SKM-1 (cell line): ENCODE measurements around the gene MVB12B.
A peak's percentile ranks its signal among the peaks of the same experiment; 100 is the strongest.
"Not testable (repeated sequence)": the region's sequence is repeated elsewhere in the genome, so short reads cannot be mapped to it uniquely, and the experiment has no call there.

ENCODE experiments used
- DNase-seq: peaks from one replicate; lab custom pipeline; 2025; ENCODE audit not compliant: unreplicated experiment; lab: John Stamatoyannopoulos, UW

MVB12B gene

DNA sequence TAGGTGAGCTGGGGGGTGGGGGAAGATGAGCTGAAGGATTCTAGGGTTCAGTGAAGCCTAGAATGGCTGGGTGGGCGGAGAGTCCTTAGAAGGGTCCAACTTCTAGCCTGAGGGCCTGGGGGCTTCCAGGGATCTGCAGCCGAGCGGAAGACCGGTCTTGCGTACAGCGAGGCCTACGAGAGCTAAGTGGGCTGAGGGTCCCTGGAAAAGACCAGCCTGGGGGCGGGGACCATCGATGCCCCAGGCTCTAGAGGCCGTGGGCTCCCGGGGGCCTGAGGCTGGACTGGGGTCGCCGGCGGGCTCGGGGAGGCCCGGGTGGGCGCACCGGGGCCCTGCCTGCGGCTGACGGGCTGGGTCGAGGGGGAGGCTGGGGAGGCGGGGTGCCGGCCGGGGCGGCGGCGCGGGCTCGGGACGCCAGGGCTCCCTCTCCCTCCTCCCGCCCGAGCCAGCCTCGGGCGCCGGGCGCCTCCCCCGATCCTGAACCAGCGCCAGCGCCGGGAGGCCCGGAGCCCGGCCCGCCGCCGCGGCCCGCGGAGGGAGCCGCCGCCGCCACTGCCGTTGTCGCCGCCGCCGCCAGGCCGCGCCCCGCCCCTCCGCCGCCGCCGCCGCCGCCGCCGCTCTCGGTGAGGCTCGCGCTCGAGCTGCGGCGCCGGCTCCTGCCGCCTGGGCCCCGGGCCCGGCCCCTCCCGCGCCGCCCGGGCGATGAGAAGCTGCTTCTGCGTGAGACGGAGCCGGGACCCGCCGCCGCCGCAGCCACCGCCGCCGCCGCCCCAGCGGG, at the start of gene MVB12B:
Gene MVB12B, plus strand, starts transcription at position 602 of the 778 bp plus-strand sequence. Its CDS starts 101 bp downstream, at position 703.
- DNase-seq = no peak

DNA sequence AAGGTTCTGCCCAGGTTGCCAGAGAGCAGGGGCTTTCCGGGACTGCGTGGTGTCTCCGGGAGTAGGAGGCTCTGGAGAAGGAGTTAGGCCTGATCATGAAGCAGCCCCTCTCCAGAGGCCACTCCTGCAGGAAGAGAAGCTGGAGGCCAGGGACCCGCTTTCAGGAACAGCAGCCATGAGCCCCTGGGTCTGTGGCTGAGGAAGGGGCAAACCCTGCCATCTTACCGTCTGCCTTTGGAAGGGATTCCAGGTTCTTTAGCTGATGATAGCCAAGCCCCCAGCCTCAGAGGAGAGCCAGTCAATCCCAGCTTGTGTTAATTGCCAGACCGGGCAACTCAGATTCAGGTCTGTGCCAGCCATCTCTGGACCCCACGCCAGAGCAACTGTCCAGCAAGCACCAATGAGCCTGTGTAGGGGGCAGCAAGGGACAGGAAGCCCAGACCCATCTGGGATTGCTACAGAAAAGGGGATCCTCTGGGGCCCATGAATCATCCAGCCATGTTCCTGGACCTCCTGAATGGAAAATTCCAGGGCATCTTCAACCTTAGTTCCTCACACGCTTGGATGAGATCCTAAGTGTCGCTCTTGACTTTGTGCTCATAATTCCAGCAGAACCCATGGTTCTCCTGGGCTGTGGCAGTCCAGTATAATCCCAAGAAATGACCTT, 42.7 kb upstream of the MVB12B start:
- DNase-seq = no peak

DNA sequence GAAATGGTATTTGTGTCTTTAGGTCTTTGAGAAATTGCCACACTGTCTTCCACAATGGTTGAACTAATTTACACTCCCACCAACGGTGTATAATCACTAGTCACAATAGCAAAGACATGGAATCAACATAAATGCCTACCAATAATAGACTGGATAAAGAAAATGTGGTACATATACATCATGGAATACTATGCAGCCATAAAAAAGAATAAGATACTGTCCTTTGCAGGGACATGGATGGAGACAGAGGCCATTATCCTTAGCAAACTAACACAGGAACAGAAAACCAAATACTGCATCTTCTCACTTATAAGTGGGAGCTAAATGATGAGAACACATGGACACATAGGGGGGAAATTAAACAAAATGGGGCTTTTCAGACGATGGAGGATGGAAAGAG, 41.0 kb upstream of the MVB12B start:
- not testable (repeated sequence) for DNase-seq

DNA sequence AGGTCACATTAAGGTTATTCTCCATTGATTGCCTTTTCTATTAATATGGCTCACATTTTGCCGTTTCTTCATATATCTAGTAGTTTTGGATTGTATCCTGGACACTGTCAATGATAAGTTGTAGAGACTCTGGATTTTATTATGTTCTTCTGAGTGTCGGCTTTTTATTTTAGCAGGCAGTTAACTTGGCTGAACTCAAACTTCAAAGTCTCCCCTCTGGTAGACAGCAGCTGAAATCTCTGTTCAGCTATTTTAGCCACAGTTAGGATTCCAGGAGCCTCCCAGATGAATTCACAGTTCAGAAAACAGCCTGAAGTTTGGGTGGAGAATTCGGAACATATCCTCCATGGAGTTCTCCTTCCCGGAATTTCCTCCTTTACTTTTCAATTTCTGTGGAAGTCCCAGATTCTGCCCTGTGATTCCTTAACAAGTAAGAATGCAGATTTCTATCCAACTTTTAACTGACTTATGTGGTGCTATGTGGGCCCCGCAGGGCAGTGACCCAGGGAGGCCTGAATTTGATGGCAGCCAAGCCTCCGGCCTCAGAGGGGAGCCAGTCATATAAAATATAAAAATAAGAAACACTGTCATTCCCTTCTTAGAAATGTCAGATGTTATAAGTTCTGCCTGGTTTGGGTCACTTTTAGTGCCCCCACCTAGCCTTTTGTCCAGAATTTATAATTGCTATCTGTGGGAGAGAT, 39.3 kb upstream of the MVB12B start:
- DNase-seq = no peak

DNA sequence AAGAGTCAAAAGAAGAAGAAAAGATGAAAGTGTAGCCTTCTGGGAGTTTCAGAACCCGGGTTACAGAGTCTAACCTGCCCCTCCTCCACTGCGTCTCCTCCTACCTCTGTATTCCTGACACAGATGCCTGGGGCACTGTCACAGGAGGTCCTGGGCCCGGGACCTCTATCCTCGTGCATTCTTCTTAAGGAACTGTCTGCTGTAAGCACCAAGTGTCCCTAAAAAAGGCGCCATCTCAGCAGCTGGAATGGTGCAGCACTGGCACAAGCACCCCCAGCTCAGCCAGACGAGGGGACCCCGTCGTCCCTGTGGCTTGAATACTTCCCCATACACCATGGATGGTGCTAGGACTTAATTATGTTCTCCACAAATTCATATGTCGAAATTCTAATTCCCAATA, 35.8 kb upstream of the MVB12B start:
- DNase-seq = no peak

GRCh38 chr9:126291925-126292324, 34.7 kb upstream of the MVB12B start:
- DNase-seq = no peak

DNA sequence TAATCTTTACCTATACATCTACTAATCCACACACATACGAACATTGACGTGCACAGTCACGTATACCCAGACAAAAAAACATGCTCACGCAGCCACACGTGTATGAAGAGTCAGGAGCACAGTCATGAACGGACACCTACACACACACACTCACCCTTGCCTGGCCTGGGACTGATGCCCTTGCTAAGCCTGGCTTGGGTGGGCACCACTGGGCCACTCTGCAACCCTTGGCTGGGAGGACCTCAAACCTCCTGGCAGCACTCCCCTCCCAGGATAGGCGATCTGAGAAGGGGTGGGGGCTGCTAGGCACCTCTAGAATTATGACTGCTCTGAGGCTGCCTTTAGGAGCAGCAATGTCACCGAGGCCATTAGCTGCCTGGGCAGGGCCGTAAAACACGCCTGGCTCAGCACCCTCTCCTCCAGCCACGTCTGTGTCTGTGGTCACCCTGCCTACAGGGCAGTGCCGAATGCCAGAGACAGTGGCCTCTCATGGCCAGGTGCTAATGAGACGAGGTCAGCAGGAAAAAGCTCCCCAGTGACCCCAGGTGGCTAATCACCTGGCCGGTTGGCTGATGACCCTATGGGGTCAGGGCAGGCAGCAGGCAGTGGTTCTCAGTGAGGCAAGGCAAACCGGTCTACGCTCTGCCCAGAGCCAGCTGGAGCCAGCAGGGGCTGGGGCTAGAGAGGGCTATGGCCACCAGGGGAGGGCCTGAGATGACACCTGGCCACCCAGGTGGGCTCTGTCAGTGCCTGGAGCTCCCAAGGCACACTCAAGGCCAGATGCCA, 33.7 kb upstream of the MVB12B start:
- no peak for DNase-seq

DNA sequence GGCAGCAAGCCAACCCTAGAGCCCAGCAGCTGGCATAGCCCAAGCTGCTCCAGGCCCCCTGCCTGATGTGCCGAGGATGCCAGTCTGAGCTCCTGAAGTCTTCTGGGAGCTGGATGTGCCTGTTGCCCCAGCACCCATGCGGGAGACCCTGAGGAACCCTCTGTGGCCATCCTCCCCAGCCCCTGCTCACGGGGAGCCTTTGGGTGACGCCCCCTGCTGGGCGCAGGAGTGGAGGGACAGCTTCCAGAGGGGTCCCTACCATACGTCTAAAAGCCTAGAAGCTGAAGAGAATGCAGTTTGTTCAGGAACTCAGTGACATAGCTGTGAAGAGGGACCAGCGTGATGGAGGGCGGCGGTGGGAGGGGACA, 33.1 kb upstream of the MVB12B start:
- no peak for DNase-seq

- DNase-seq = no peak
These were observed 32.1 kb upstream of the MVB12B start for GRCh38 chr9:126294331-126295081.

DNA sequence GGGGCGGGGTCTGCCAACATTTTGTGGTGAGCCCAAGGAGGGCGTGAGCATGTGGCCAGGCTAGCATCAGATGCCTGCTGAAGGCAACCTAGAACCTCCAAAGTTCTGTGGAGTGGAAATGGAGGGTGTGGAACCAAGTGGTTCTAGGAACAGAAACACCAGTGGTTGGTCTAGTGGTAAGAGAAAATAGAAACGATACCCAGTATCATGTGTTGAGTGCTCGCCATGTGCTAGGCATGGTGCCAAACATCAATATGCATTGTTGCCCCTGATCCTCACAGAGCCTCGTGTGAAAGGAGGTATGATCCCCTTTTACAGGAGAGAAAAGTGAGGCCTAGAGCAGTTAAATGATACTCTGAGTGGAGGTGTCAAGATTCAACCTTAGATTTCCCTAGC, 31.5 kb upstream of the MVB12B start:
- DNase-seq = no peak

DNA sequence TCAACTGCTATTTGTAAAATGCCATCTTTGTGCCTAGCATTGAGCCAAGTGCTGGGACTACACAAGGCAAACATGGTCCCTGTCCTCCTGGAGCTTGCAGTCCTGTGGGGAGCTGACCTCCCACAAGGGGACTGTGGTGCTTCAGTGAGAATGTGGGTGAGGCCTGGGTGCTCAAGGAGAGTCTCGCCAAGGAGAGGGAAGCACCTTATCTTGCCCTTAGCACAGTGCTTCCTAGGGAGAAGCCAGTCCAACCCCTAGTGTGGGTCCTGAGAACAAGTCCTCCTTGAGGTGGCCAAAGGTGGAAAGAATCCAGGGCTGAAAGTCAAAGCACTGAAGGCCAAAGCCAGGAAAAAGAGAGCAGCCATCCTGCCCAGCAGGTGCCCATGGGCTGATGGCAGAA, 31.1 kb upstream of the MVB12B start:
- DNase-seq = no peak

DNA sequence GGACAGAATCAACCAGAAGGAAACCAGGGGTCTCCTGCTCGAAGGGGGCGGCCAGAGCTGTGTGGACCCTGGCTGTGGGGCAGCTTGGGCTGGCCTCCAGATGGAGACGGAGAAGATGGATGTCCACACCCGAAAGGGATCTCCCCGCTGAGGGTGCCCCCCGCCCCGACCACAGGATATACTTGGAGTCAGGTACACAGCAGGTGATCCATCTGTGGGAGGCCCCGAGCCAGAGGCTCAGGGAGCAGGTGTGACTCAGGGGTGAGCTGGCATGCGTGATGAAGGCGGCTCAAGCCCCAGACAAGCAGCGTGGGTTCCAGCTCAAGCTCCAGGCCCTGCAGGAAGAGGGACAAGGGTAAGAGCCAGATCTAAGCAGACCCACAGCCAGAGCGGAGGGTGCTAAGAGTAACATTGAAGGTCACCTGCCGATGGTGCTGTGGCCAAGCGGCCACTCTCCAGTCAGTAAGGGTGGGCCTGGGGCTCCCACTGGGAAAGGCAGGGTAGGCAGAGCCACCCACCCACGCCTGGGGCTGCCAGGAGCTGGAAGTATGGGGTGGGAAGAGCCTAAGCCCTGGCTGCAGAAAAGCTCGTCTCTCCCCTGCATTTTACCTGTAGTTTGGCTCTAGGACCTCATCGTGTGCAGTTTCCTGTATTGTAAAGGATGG, 30.6 kb upstream of the MVB12B start:
- DNase-seq = no peak

GRCh38 chr9:126296687-126297086, 29.9 kb upstream of the MVB12B start:
- DNase-seq = no peak

GRCh38 chr9:126297661-126298060, 29.0 kb upstream of the MVB12B start:
- no peak for DNase-seq

DNA sequence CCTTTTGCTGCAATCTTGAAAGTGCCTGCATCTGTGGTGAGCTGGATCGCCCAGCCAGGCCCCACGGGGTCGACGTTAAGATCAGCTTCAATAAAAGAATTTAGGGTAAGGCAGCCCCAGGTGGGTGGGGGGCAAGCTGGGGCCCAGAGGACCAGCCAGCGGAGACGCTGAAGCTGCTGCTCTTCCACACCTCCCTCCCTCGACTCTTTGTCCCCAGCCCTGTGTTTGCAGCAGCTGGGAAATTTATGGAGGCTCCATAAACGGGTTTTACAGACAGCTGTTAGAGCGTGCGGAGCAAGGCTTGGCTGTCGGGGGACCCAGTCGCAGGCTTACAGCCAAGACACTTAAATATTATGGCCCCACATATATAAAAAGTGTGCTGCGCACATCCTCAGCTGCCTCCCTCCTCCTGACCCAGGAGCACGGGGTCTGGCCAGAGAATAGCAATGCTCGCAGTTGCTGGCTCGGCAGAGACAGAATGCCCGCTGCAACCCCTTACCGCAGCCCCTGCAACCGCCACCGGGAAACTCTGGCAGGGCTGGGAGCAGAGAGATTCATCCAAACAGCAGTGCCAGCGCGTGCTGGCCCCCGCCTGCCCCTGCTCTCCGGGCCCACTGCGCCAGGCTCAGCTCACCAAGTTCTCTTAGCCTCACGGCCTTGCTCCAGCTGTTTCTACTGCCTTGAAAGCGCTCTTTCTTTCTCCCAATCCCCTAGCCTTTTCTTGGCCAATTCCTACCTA, 28.4 kb upstream of the MVB12B start:
- DNase-seq = no peak

GRCh38 chr9:126299706-126300276, 26.8 kb upstream of the MVB12B start:
- DNase-seq = no peak

- no peak for DNase-seq
These were observed 25.4 kb upstream of the MVB12B start for GRCh38 chr9:126301196-126301595.

DNA sequence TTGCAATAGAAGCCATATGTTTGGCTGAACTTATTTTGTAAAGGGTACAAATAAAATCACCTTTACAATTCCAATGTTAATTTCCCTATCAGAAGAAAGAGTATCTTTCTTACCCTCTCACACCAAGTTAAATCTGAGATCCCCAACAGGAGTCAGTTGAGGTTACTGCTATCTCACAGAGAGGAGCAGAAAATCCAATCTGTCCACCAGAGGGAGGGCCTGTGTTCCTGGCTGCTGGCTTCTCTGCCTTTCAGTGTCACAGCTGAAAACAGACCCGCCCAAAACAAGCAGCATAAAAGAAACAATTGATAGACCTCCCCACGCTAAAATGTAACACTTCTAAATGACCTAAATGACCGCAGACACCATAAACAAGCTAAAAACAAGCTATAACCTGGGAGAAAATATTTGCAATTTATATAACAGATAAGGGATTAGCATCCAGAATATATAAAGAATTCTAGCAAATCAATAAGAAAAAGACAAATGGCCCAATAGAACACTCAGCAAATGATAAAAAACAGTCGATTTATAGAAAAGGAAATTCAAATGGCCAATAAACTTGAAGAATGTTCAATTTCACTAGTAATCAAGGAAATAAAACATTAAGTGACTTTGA, 24.5 kb upstream of the MVB12B start:
- DNase-seq = peak; percentile 25

- DNase-seq = no peak
These were observed 23.9 kb upstream of the MVB12B start for GRCh38 chr9:126302730-126303129.
